Liver (tissue), 3 donors: ENCODE measurements around the gene IL10RB.

Source experiments
- EGR1 ChIP-seq, 2 donors: IDR thresholded peaks; 2 replicates each; pipeline ENCODE4 v1.6.1; 2016 to 2018; ENCODE audit warnings: antibody characterized with exemption in 2 of 2, low read depth in 2 of 2
- FOXA2 ChIP-seq: IDR thresholded peaks from 2 replicates; pipeline ENCODE4 v1.6.1; 2016; ENCODE audit warnings: antibody characterized with exemption
- GABPA ChIP-seq, 2 donors: IDR thresholded peaks in 1 of 2; conservative IDR thresholded peaks in 1 of 2; 2 replicates each; pipeline ENCODE4 v1.6.1; 2016; ENCODE audit warnings: antibody characterized with exemption in 2 of 2, mild to moderate bottlenecking in 1 of 2, moderate library complexity in 1 of 2
- JUND ChIP-seq, 2 donors: IDR thresholded peaks; 2 replicates each; pipeline ENCODE4 v1.6.1; 2016; ENCODE audit warnings: antibody characterized with exemption in 2 of 2
- MAX ChIP-seq: IDR thresholded peaks from 2 replicates; pipeline ENCODE4 v1.6.1; 2016; ENCODE audit warnings: antibody characterized with exemption
- RAD21 ChIP-seq, 2 donors: IDR thresholded peaks; 2 replicates each; pipeline ENCODE4 v1.6.1; 2016; ENCODE audit warnings: antibody characterized with exemption in 2 of 2, mild to moderate bottlenecking in 2 of 2
- RXRA ChIP-seq, 2 donors: IDR thresholded peaks; 2 replicates each; pipeline ENCODE4 v1.6.1; 2017 to 2018; ENCODE audit warnings: antibody characterized with exemption in 2 of 2, mild to moderate bottlenecking in 1 of 2
- TAF1 ChIP-seq: conservative IDR thresholded peaks from 2 replicates; pipeline ENCODE4 v1.6.1; 2016; ENCODE audit warnings: antibody characterized with exemption, mild to moderate bottlenecking
- YY1 ChIP-seq: IDR thresholded peaks from 2 replicates; pipeline ENCODE4 v1.6.1; 2016; ENCODE audit warnings: antibody characterized with exemption, mild to moderate bottlenecking
- TF ChIP-seq, protein P1 (sequence below): fragments of 150-350 bp; IDR thresholded peaks from 2 replicates; pipeline ENCODE4 v1.5.1; 2017; ENCODE audit warnings: improper control_type of control experiment, low read depth, low read length; ENCODE audit not compliant: missing input control
- donor health status: healthy.
- donor health status: healthy.

GRCh38 chr21:33256019-33256418 lies 10.1 kb upstream of the IL10RB start:
- TF ChIP-seq MAX (no peak), YY1 (no peak), EGR1 (IDR thresholded peaks at IDR 0.05; ENCODE audit: low read depth in 2 of 2) (no peak), TAF1 (no peak), RXRA (IDR thresholded peaks at IDR 0.05) (no peak), FOXA2 (no peak), JUND (IDR thresholded peaks at IDR 0.05) (no peak), GABPA (IDR thresholded peaks at IDR 0.05 in 1 of 2, conservative IDR thresholded peaks at IDR 0.05 in 1 of 2) (no peak), RAD21 (IDR thresholded peaks at IDR 0.05) (no peak)
- TF ChIP-seq, protein P1, sequence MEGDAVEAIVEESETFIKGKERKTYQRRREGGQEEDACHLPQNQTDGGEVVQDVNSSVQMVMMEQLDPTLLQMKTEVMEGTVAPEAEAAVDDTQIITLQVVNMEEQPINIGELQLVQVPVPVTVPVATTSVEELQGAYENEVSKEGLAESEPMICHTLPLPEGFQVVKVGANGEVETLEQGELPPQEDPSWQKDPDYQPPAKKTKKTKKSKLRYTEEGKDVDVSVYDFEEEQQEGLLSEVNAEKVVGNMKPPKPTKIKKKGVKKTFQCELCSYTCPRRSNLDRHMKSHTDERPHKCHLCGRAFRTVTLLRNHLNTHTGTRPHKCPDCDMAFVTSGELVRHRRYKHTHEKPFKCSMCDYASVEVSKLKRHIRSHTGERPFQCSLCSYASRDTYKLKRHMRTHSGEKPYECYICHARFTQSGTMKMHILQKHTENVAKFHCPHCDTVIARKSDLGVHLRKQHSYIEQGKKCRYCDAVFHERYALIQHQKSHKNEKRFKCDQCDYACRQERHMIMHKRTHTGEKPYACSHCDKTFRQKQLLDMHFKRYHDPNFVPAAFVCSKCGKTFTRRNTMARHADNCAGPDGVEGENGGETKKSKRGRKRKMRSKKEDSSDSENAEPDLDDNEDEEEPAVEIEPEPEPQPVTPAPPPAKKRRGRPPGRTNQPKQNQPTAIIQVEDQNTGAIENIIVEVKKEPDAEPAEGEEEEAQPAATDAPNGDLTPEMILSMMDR: no peak
